22Rv1 (cell line): Measurements from ENCODE around the gene GPD2.
A peak's percentile ranks its signal among the peaks of the same experiment; 100 is the strongest.

Experiments
- H3K27ac ChIP-seq: fragments of 450-650 bp; 2 replicates; pipeline ENCODE4 v1.5.1; 2017
- CTCF ChIP-seq: fragments of 450-650 bp; IDR thresholded peaks from 2 replicates; pipeline ENCODE4 v1.5.1; 2017; ENCODE audit warnings: mild to moderate bottlenecking
- ZFX ChIP-seq: fragments of 450-650 bp; IDR thresholded peaks from 2 replicates; pipeline ENCODE4 v1.6.1; 2017; ENCODE audit warnings: antibody characterized with exemption, borderline replicate concordance

GPD2 gene

GRCh38 chr2:156423674-156424282, 12.4 kb upstream of the GPD2 start:
- no peak overlapping the region for H3K27ac ChIP-seq
- no peak for TF ChIP-seq ZFX
- no peak for TF ChIP-seq CTCF

GRCh38 chr2:156427074-156427473, 9.1 kb upstream of the GPD2 start:
- TF ChIP-seq CTCF (no peak), ZFX (no peak)
- no peak overlapping the region for H3K27ac ChIP-seq

GRCh38 chr2:156429211-156429610, 7.0 kb upstream of the GPD2 start:
- no peak overlapping the region for H3K27ac ChIP-seq
- TF ChIP-seq CTCF: no peak
- no peak for TF ChIP-seq ZFX

- TF ChIP-seq CTCF (no peak), ZFX (no peak)
- peak overlapping the region; percentile 62 for H3K27ac ChIP-seq
These were observed 5.8 kb upstream of the GPD2 start for GRCh38 chr2:156430236-156430979.

GRCh38 chr2:156430980-156431358, 5.2 kb upstream of the GPD2 start:
- peak overlapping the region; percentile 62 for H3K27ac ChIP-seq

GRCh38 chr2:156434461-156435291, 1.5 kb upstream of the GPD2 start:
- H3K27ac ChIP-seq: peak overlapping the region; percentile 84
- TF ChIP-seq CTCF (no peak), ZFX (no peak)

More at GRCh38 chr2:156430980-156431358, 5.2 kb upstream of the GPD2 start:
- TF ChIP-seq CTCF: no peak
- TF ChIP-seq ZFX: no peak
